IMR-90 (cell line): ENCODE results near the gene CPSF2.

Experiments
- BHLHE40 ChIP-seq: fragments of 150-350 bp; IDR thresholded peaks from 2 replicates; pipeline ENCODE4 v1.6.1; 2016; ENCODE audit warnings: mild to moderate bottlenecking, low read depth, low read length
- CEBPB ChIP-seq: IDR thresholded peaks from 2 replicates; pipeline ENCODE4 v1.6.1; 2012; ENCODE audit warnings: low read depth, low read length, improper control_type of control experiment
- CHD1 ChIP-seq: IDR thresholded peaks from 2 replicates; pipeline ENCODE4 v1.6.1; 2012; ENCODE audit warnings: low read depth, low read length, improper control_type of control experiment
- CTCF ChIP-seq: conservative IDR thresholded peaks from 2 replicates; pipeline ENCODE4 v1.5.1; 2012; ENCODE audit warnings: mild to moderate bottlenecking, low read depth, low read length, improper control_type of control experiment
- ELK1 ChIP-seq: fragments of 150-350 bp; IDR thresholded peaks from 2 replicates; pipeline ENCODE4 v1.6.1; 2016; ENCODE audit warnings: low read depth, mild to moderate bottlenecking, low read length, moderate library complexity, borderline replicate concordance
- MAFK ChIP-seq: IDR thresholded peaks from 2 replicates; pipeline ENCODE4 v1.6.1; 2012; ENCODE audit warnings: low read depth, low read length, improper control_type of control experiment
- MAZ ChIP-seq: IDR thresholded peaks from 2 replicates; pipeline ENCODE4 v1.6.1; 2012; ENCODE audit warnings: low read depth, mild to moderate bottlenecking, low read length, improper control_type of control experiment, moderate library complexity, borderline replicate concordance
- MXI1 ChIP-seq: IDR thresholded peaks from 2 replicates; pipeline ENCODE4 v1.6.1; 2012; ENCODE audit warnings: low read depth, mild to moderate bottlenecking, low read length, moderate library complexity, borderline replicate concordance
- POLR2A ChIP-seq: IDR thresholded peaks from 2 replicates; pipeline ENCODE4 v1.6.1; 2012; ENCODE audit warnings: mild to moderate bottlenecking, low read depth, low read length
- RCOR1 ChIP-seq: IDR thresholded peaks from 2 replicates; pipeline ENCODE4 v1.6.1; 2012; ENCODE audit warnings: mild to moderate bottlenecking, low read length, improper control_type of control experiment; ENCODE audit not compliant: insufficient replicate concordance
- RFX5 ChIP-seq: IDR thresholded peaks from 2 replicates; pipeline ENCODE4 v1.8.0; 2012; ENCODE audit warnings: low read depth, mild to moderate bottlenecking, low read length, moderate library complexity
- SMC3 ChIP-seq: fragments of 150-350 bp; IDR thresholded peaks from 2 replicates; pipeline ENCODE4 v1.6.1; 2016; ENCODE audit warnings: low read depth, mild to moderate bottlenecking, antibody characterized with exemption, low read length, moderate library complexity
- USF2 ChIP-seq: fragments of 150-350 bp; IDR thresholded peaks from 2 replicates; pipeline ENCODE4 v1.6.1; 2017; ENCODE audit warnings: mild to moderate bottlenecking, antibody characterized with exemption, low read length, low read depth

- TF ChIP-seq POLR2A (no peak), CTCF (no peak), MXI1 (no peak), USF2 (no peak), BHLHE40 (no peak), ELK1 (no peak), MAFK (no peak), RFX5 (no peak), SMC3 (no peak), MAZ (no peak; the same call in 1 of the 2 replicates), CEBPB (no peak), RCOR1 (no peak), CHD1 (no peak)
Observed at GRCh38 chr14:92121207-92121669, 531 bp upstream of the CPSF2 start.
